ENCODE results near the gene SRPK3.

Gene SRPK3

GRCh38 chrX:153780678-153781427 is at the start of gene SRPK3:
SRPK3 (plus strand) TSS chrX:153781041; CDS start chrX:153781087, 46 bp downstream.
- TF ChIP-seq CTCF (IDR thresholded peaks at IDR 0.05; ENCODE audit: borderline replicate concordance, insufficient read depth, low read depth, low read length), result no peak
- H3K4me3 ChIP-seq (ENCODE audit: low read depth, low read length), result no peak within 1 kb of the TSS

- H3K4me3 ChIP-seq (ENCODE audit: low read depth, low read length), result no peak overlapping the region
- no peak for TF ChIP-seq CTCF (IDR thresholded peaks at IDR 0.05; ENCODE audit: borderline replicate concordance, insufficient read depth, low read depth, low read length)
Observed at GRCh38 chrX:153731117-153731844, 49.6 kb upstream of the SRPK3 start.

- no peak overlapping the region for H3K4me3 ChIP-seq (ENCODE audit: low read depth, low read length)
- TF ChIP-seq CTCF (IDR thresholded peaks at IDR 0.05; ENCODE audit: borderline replicate concordance, insufficient read depth, low read depth, low read length), result no peak
Observed at GRCh38 chrX:153731845-153732215, 49.0 kb upstream of the SRPK3 start.

- no peak overlapping the region for H3K4me3 ChIP-seq (ENCODE audit: low read depth, low read length)
- no peak for TF ChIP-seq CTCF (IDR thresholded peaks at IDR 0.05; ENCODE audit: borderline replicate concordance, insufficient read depth, low read depth, low read length)
Observed at GRCh38 chrX:153732401-153732800, 48.4 kb upstream of the SRPK3 start.

GRCh38 chrX:153733651-153734240 is 47.1 kb upstream of the SRPK3 start:
- H3K4me3 ChIP-seq (ENCODE audit: low read depth, low read length), result no peak overlapping the region
- TF ChIP-seq CTCF (IDR thresholded peaks at IDR 0.05; ENCODE audit: borderline replicate concordance, insufficient read depth, low read depth, low read length), result no peak

- TF ChIP-seq CTCF (IDR thresholded peaks at IDR 0.05; ENCODE audit: borderline replicate concordance, insufficient read depth, low read depth, low read length), result no peak
- H3K4me3 ChIP-seq (ENCODE audit: low read depth, low read length), result no peak overlapping the region
Observed at GRCh38 chrX:153734871-153735270, 46.0 kb upstream of the SRPK3 start.

All from GM12875 (cell line).